ENCODE measurements around the gene FAHD2B. TPM values are rescaled to one million over a fixed set of nuclear protein-coding genes. Genes with fewer than 3 reads are reported as not detected.

FAHD2B gene
- 7.0 and 7.5 TPM in 2 replicates for total RNA-seq

GRCh38 chr2:97094772-97095611 lies at the start of gene FAHD2B:
FAHD2B (minus strand) TSS chr2:97094882; CDS start chr2:97091706, 3,176 bp downstream.

GRCh38 chr2:97113050-97113881 lies 18.6 kb upstream of the FAHD2B start, which contains the start of gene ANKRD36:
ANKRD36 (plus strand) TSS chr2:97113153; CDS start chr2:97113740, 587 bp downstream.

Other genes starting within 250 kb of the FAHD2B start
- gene ANKRD39, start 236.9 kb downstream of the FAHD2B start, total RNA-seq, result 6.3 and 6.4 TPM in 2 replicates
- gene SEMA4C, start 224.8 kb downstream of the FAHD2B start, total RNA-seq, result 18.3 and 22.1 TPM in 2 replicates
- gene FAM178B, start 108.3 kb downstream of the FAHD2B start, total RNA-seq, result not detected in 2 replicates
- 18.8 and 19.5 TPM in 2 replicates for gene ANKRD36, start 18.3 kb upstream of the FAHD2B start, total RNA-seq

All from smooth muscle cell of bladder (primary cell).